K562 (cell line): ENCODE data around the gene WWTR1. TPM values are rescaled to one million over a fixed set of nuclear protein-coding genes. Genes with fewer than 3 reads are reported as not detected.
A peak's percentile ranks its signal among the peaks of the same experiment; 100 is the strongest.

ENCODE experiments used
- ATAC-seq: fragments of 200-7000 bp; cut with Tn5 transposase; 3 replicates; pipeline ENCODE4 v1.9.1; 2020; ENCODE audit warnings: moderate library complexity
- BruUV-seq: library from RNA; stranded (reverse); fragments of 400-500 nt; replicated peaks from 2 replicates; lab custom pipeline; 2021; lab: Mats Ljungman, UMichigan
- CTCF ChIA-PET: fragments of 300-600 bp; formaldehyde crosslinking; extraction: SDS; loops from one replicate; lab custom pipeline; 2021; ENCODE audit warnings: low intra/inter-chr PET ratio; lab: Yijun Ruan, JAX
- POLR2A ChIA-PET: fragments of 300-600, 350-650 bp; sonication (Branson Sonifier 250); formaldehyde crosslinking; extraction: SDS; loops from one replicate; lab custom pipeline; 2021; ENCODE audit warnings: antibody characterized with exemption, inconsistent platforms; lab: Yijun Ruan, JAX
- DNase-seq, 4 experiments: peaks; one replicate each; pipeline versions ENCODE4 v3.0.0 to v3.0.0-alpha.2; 2011 to 2018; ENCODE audit warnings: low spot score in 3 of 4, mixed read lengths in 3 of 4; ENCODE audit errors: extremely low read depth in 1 of 4
- FAIRE-seq: peaks from 2 replicates; lab custom pipeline; 2011; peaks lifted over from hg19 to GRCh38; lab: Jason Lieb, UNC
- H2AFZ ChIP-seq: 2 replicates; pipeline ENCODE4 v1.6.0; 2011; ENCODE audit warnings: low read depth, low read length, control low read depth, inconsistent platforms
- H3K27ac ChIP-seq: fragments of 200-600 bp; 3 replicates; pipeline ENCODE4 v1.8.0; 2011; ENCODE audit warnings: low read depth, mild to moderate bottlenecking, control low read depth, inconsistent platforms, low read length, moderate library complexity, mixed read lengths; ENCODE audit errors: extremely low read depth
- H3K27me3 ChIP-seq, 2 experiments: fragments of 300-600 bp in 1 of 2; 2 replicates in 1 of 2; 3 replicates in 1 of 2; pipeline versions ENCODE4 v1.6.0 to v1.8.0; 2011; ENCODE audit warnings: inconsistent platforms in 2 of 2, low read length in 2 of 2, mild to moderate bottlenecking in 1 of 2, mixed read lengths in 1 of 2, moderate library complexity in 1 of 2; ENCODE audit not compliant: control insufficient read depth in 2 of 2, insufficient read depth in 2 of 2
- H3K36me3 ChIP-seq: fragments of 300-600 bp; 3 replicates; pipeline ENCODE4 v1.8.0; 2011; ENCODE audit warnings: mild to moderate bottlenecking, low read length, inconsistent platforms; ENCODE audit not compliant: control insufficient read depth, insufficient read depth
- H3K4me1 ChIP-seq, 2 experiments: fragments of 200-600 bp in 1 of 2; replicated peaks in 1 of 2; 2 replicates in 1 of 2; 3 replicates in 1 of 2; pipeline versions ENCODE4 v1.5.1 to v1.8.0; 2011; ENCODE audit warnings: inconsistent platforms in 2 of 2, low read length in 2 of 2, mild to moderate bottlenecking in 1 of 2, mixed read lengths in 1 of 2, moderate library complexity in 1 of 2; ENCODE audit not compliant: control insufficient read depth in 2 of 2, insufficient read depth in 2 of 2
- H3K4me2 ChIP-seq: 2 replicates; pipeline ENCODE4 v1.6.1; 2011; ENCODE audit warnings: low read length, control low read depth, inconsistent platforms, mixed read lengths; ENCODE audit not compliant: insufficient read depth
- H3K4me3 ChIP-seq: fragments of 200-600 bp; sonication (generic), shearing (Covaris generic); 2 replicates; pipeline ENCODE4 v1.5.1; 2016; ENCODE audit warnings: control low read depth, inconsistent platforms
- H3K79me2 ChIP-seq: fragments of 200-600 bp; 3 replicates; pipeline ENCODE4 v1.8.0; 2011; ENCODE audit warnings: low read length, inconsistent platforms; ENCODE audit not compliant: control insufficient read depth, insufficient read depth
- H3K9ac ChIP-seq, 2 experiments: 2 replicates each; pipeline versions ENCODE4 v1.6.0 to v1.6.1; 2011; ENCODE audit warnings: low read depth in 2 of 2, low read length in 2 of 2, control low read depth in 1 of 2, inconsistent platforms in 1 of 2, mild to moderate bottlenecking in 1 of 2, mixed read lengths in 1 of 2; ENCODE audit not compliant: insufficient read depth in 1 of 2
- H3K9me1 ChIP-seq: one replicate; pipeline ENCODE4 v1.6.0; 2011; ENCODE audit warnings: inconsistent platforms, mild to moderate bottlenecking, low read length, moderate library complexity; ENCODE audit not compliant: control insufficient read depth, insufficient read depth
- H3K9me3 ChIP-seq: replicated peaks from 2 replicates; pipeline ENCODE4 v1.5.1; 2011; ENCODE audit warnings: low read depth, low read length, inconsistent platforms; ENCODE audit not compliant: control insufficient read depth, insufficient read depth
- H4K20me1 ChIP-seq: replicated peaks from 2 replicates; pipeline ENCODE4 v1.6.1; 2011; ENCODE audit warnings: low read length, inconsistent platforms, mixed read lengths; ENCODE audit not compliant: control insufficient read depth, insufficient read depth
- HNRNPL ChIP-seq: fragments of 200-400 bp; formaldehyde crosslinking; IDR thresholded peaks from 2 replicates; pipeline ENCODE4 v1.6.1; 2017; ENCODE audit warnings: low read depth, mild to moderate bottlenecking, low read length
- MAFG ChIP-seq: fragments of 450-650 bp; conservative IDR thresholded peaks from 2 replicates; pipeline ENCODE4 v1.6.1; 2016; ENCODE audit warnings: missing genetic modification characterization, missing compliant biosample characterization
- ZNF316 ChIP-seq: fragments of 450-650 bp; IDR thresholded peaks from 2 replicates; pipeline ENCODE4 v1.6.1; 2016
- ZNF785 ChIP-seq: fragments of 250-450 bp; sonication (Bioruptor Pico); IDR thresholded peaks from 2 replicates; pipeline ENCODE4 v1.4.0; 2020; ENCODE audit warnings: mild to moderate bottlenecking
- WGBS: fragments of 100-300 bp; shearing (Covaris generic); methylation state at CpG from one replicate; pipeline ENCODE4 v1.1.6; 2016; ENCODE audit warnings: low coverage, mixed read lengths; ENCODE audit not compliant: insufficient coverage; ENCODE audit errors: missing lambda C conversion rate; 5-methylcytosine and 5-hydroxymethylcytosine counted together
- in situ Hi-C: fragments of 300-500 bp; cut with MboI; formaldehyde crosslinking; loops from 4 replicates; pipeline ENCODE4 v1.15.0; 2018; ENCODE audit warnings: inconsistent platforms, mixed read lengths
- intact Hi-C: fragments of 100-400 bp; cut with micrococcal nuclease; formaldehyde crosslinking; loops from 2 replicates; pipeline ENCODE4 v1.14.2; 2022
- polyA plus RNA-seq, 8 experiments: library from polyadenylated mRNA; depleted of rRNA in 4 of 8; stranded (reverse) in 5 of 8; unstranded in 3 of 8; fragments of >200 nt; fragmentation: Nextera tagmentation in 2 of 8; fragmentation: Illumina TruSeq in 1 of 8; extraction: Ambion mirVana in 2 of 8; extraction: Trizol in 1 of 8; gene quantifications; 2 replicates each; pipeline versions ENCODE4 v1.2.1 to v1.2.3, GENCODE V29; 2011 to 2014; ENCODE audit warnings: inconsistent platforms in 1 of 8, missing spikeins in 1 of 8
- total RNA-seq, 7 experiments: library from RNA; depleted of rRNA in 6 of 7; stranded (reverse); fragments of >200 nt in 6 of 7; fragmentation: Illumina TruSeq in 2 of 7; extraction: Trizol in 2 of 7; gene quantifications; 2 replicates each; pipeline versions ENCODE4 v1.2.1 to v1.2.3, GENCODE V29; 2011 to 2021; ENCODE audit warnings: low replicate concordance in 1 of 7
- TF ChIP-seq, protein P1 (sequence below): fragments of 450-650 bp; IDR thresholded peaks from 2 replicates; pipeline ENCODE4 v1.6.1; 2017; ENCODE audit warnings: antibody characterized with exemption

WWTR1 gene
- total and polyA plus RNA-seq, 9 of the 15 experiments (the other 6 are each of a cell fraction or from before 2014, with no cell fraction given) = 0.04 to 1.5 (median 0.60) TPM

DNA sequence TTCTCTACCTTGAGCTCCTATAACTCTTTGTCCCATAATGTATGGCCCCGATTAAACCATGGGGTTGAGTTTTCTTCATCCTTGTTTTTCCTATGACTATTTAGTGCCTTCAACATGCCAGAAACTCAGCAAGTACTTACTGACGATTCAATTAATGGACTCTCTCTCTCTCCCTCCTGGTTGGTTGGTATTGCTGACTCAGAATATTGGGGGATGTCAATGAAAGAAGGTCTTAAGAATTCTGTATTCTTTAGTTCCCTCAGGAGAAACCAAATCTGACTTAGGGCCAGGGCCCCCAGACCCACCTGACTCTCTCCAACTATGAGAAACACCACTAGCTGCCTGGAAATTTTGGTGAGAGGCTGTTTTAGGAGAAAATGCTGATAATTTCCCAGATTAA lies 142.6 kb downstream of the WWTR1 start:
- TF ChIP-seq MAFG (tag) = 0 out of 2 replicates have a peak, but pooled peaks have one; percentile 14
- TF ChIP-seq, protein P1, sequence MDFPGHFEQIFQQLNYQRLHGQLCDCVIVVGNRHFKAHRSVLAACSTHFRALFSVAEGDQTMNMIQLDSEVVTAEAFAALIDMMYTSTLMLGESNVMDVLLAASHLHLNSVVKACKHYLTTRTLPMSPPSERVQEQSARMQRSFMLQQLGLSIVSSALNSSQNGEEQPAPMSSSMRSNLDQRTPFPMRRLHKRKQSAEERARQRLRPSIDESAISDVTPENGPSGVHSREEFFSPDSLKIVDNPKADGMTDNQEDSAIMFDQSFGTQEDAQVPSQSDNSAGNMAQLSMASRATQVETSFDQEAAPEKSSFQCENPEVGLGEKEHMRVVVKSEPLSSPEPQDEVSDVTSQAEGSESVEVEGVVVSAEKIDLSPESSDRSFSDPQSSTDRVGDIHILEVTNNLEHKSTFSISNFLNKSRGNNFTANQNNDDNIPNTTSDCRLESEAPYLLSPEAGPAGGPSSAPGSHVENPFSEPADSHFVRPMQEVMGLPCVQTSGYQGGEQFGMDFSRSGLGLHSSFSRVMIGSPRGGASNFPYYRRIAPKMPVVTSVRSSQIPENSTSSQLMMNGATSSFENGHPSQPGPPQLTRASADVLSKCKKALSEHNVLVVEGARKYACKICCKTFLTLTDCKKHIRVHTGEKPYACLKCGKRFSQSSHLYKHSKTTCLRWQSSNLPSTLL = no peak
- TF ChIP-seq ZNF316 = peak; percentile 35; the same call in 1 of the 2 replicates
- TF ChIP-seq HNRNPL = no peak
- TF ChIP-seq ZNF785 (CRISPR knock-in tag) = no peak
- Histone ChIP-seq H3K9me3 (no peaks in the 10 kb centered on the region), H3K27me3 (peaks cover 0 to 3% of the 10 kb centered on the region in 2 experiments; a peak in 2 of 5 replicates), H3K79me2 (no peaks in the 10 kb centered on the region), H3K9ac (no peak overlapping the region), H3K27ac (no peak overlapping the region), H4K20me1 (no peaks in the 10 kb centered on the region), H3K36me3 (no peaks in the 10 kb centered on the region), H3K4me2 (no peak overlapping the region), H3K4me3 (no peak overlapping the region), H3K9me1 (no peaks in the 10 kb centered on the region), H3K4me1 (no peaks in the 10 kb centered on the region), H2AFZ (no peak overlapping the region)
- in situ Hi-C loops = no loop called here
- ATAC-seq (no peak), FAIRE-seq (no peak), DNase-seq (no peak)
- ChIA-PET POLR2A (no interaction called here), CTCF (no interaction called here)
- no TSS peak for BruUV-seq
- WGBS = 0% methylated on average over 2 of the region's 2 CpGs
- intact Hi-C loops = no loop called here
